H1 (cell line): ENCODE data around the gene GADD45GIP1. TPM values are rescaled to one million over a fixed set of nuclear protein-coding genes. Genes with fewer than 3 reads are reported as not detected.

ENCODE experiments used
- CTCF ChIA-PET: fragments of 300-600 bp; sonication (Branson Sonifier 250); formaldehyde crosslinking; loops from one replicate; lab custom pipeline; 2021; ENCODE audit not compliant: partially characterized antibody; lab: Charles Lee
- POLR2A ChIA-PET: fragments of 300-600 bp; sonication (Branson Sonifier 250); formaldehyde crosslinking; loops from one replicate; lab custom pipeline; 2021; ENCODE audit warnings: inconsistent platforms; ENCODE audit not compliant: partially characterized antibody; lab: Charles Lee
- DNase-seq, 2 experiments: peaks; one replicate each; pipeline versions ENCODE4 v3.0.0 to v3.0.0-alpha.2; 2010 to 2022; ENCODE audit warnings: low spot score in 2 of 2, low read depth in 1 of 2, mixed read lengths in 1 of 2
- FAIRE-seq: peaks from 2 replicates; lab custom pipeline; 2011; peaks lifted over from hg19 to GRCh38; lab: Jason Lieb, UNC
- H2AFZ ChIP-seq: 2 replicates; pipeline ENCODE4 v1.8.1; 2012; ENCODE audit warnings: low read length, inconsistent platforms
- H2AK5ac ChIP-seq: 2 replicates; pipeline ENCODE4 v1.6.1; 2013; ENCODE audit warnings: low read depth, low read length
- H2BK120ac ChIP-seq: replicated peaks from 2 replicates; pipeline ENCODE3; 2013; ENCODE audit warnings: low read depth, low read length, inconsistent platforms
- H2BK12ac ChIP-seq: 2 replicates; pipeline ENCODE4 v1.6.1; 2013; ENCODE audit warnings: low read depth, low read length
- H2BK15ac ChIP-seq: 2 replicates; pipeline ENCODE4 v1.6.1; 2013; ENCODE audit warnings: low read length
- H2BK20ac ChIP-seq: 2 replicates; pipeline ENCODE4 v1.6.1; 2013; ENCODE audit warnings: low read length
- H2BK5ac ChIP-seq: 2 replicates; pipeline ENCODE4 v1.6.1; 2013; ENCODE audit warnings: low read depth, low read length
- H3K14ac ChIP-seq: 2 replicates; pipeline ENCODE4 v1.6.1; 2013; ENCODE audit warnings: inconsistent platforms; ENCODE audit not compliant: insufficient read length
- H3K18ac ChIP-seq: 2 replicates; pipeline ENCODE4 v1.6.1; 2013; ENCODE audit warnings: low read length; ENCODE audit errors: extremely low read depth
- H3K23ac ChIP-seq: 2 replicates; pipeline ENCODE4 v1.6.1; 2013; ENCODE audit warnings: inconsistent platforms; ENCODE audit not compliant: insufficient read length
- H3K23me2 ChIP-seq: 2 replicates; pipeline ENCODE4 v1.6.1; 2013; ENCODE audit warnings: low read depth, low read length
- H3K27ac ChIP-seq: 2 replicates; pipeline ENCODE4 v1.6.1; 2011; ENCODE audit warnings: low read depth, low read length, inconsistent platforms
- H3K27me3 ChIP-seq, 4 experiments: replicated peaks in 1 of 4; 1 replicate in 1 of 4; 2 replicates in 3 of 4; pipeline versions ENCODE4 v1.6.1 to v1.8.1; 2011 to 2013; ENCODE audit warnings: low read length in 3 of 4, mild to moderate bottlenecking in 3 of 4, inconsistent platforms in 2 of 4, mixed read lengths in 2 of 4, moderate library complexity in 1 of 4; ENCODE audit not compliant: control insufficient read depth in 3 of 4, insufficient read depth in 3 of 4; ENCODE audit errors: extremely low read depth in 1 of 4
- H3K36me3 ChIP-seq, 4 experiments: 2 replicates each; pipeline versions ENCODE4 v1.6.1 to v1.8.1; 2011 to 2013; ENCODE audit warnings: mild to moderate bottlenecking in 4 of 4, low read length in 3 of 4, moderate library complexity in 2 of 4, control low read depth in 1 of 4, inconsistent platforms in 1 of 4; ENCODE audit not compliant: insufficient read depth in 4 of 4, control insufficient read depth in 2 of 4
- H3K4ac ChIP-seq: replicated peaks from 2 replicates; pipeline ENCODE3; 2013; ENCODE audit warnings: low read length, low read depth, mixed read lengths, inconsistent platforms; ENCODE audit not compliant: insufficient read length
- H3K4me1 ChIP-seq, 4 experiments: replicated peaks in 1 of 4; 1 replicate in 1 of 4; 2 replicates in 3 of 4; pipeline versions ENCODE4 v1.6.1 to v1.8.1; 2011 to 2013; ENCODE audit warnings: low read length in 3 of 4, inconsistent platforms in 2 of 4, mixed read lengths in 1 of 4; ENCODE audit not compliant: insufficient read depth in 4 of 4, control insufficient read depth in 3 of 4
- H3K4me2 ChIP-seq, 2 experiments: 2 replicates each; pipeline versions ENCODE4 v1.6.1 to v1.8.1; 2011 to 2013; ENCODE audit warnings: low read depth in 2 of 2, low read length in 2 of 2, control low read depth in 1 of 2, inconsistent platforms in 1 of 2, mild to moderate bottlenecking in 1 of 2; ENCODE audit not compliant: insufficient read depth in 1 of 2
- H3K4me3 ChIP-seq, 4 experiments: fragments of 200-600, 300-600 bp in 1 of 4; sonication (generic), shearing (Covaris generic), sonication (Bioruptor Twin) in 1 of 4; 2 replicates each; pipeline versions ENCODE4 v1.5.1 to v1.8.1; 2011 to 2016; ENCODE audit warnings: low read length in 4 of 4, low read depth in 3 of 4, control low read depth in 2 of 4, inconsistent platforms in 2 of 4, mild to moderate bottlenecking in 2 of 4, mixed read lengths in 1 of 4, moderate library complexity in 1 of 4; ENCODE audit not compliant: insufficient read depth in 2 of 4; ENCODE audit errors: extremely low read depth in 1 of 4
- H3K56ac ChIP-seq: replicated peaks from 2 replicates; pipeline ENCODE3; 2013; ENCODE audit warnings: low read depth, mild to moderate bottlenecking, mixed read lengths, low read length, inconsistent platforms; ENCODE audit not compliant: insufficient read length
- H3K79me1 ChIP-seq: 2 replicates; pipeline ENCODE4 v1.6.1; 2013; ENCODE audit warnings: low read depth, low read length, control low read depth
- H3K79me2 ChIP-seq, 2 experiments: 2 replicates each; pipeline versions ENCODE4 v1.6.1 to v1.8.1; 2012 to 2013; ENCODE audit warnings: low read length in 2 of 2, mild to moderate bottlenecking in 2 of 2, inconsistent platforms in 1 of 2; ENCODE audit not compliant: insufficient read depth in 2 of 2, control insufficient read depth in 1 of 2
- H3K9ac ChIP-seq, 4 experiments: replicated peaks in 1 of 4; 1 replicate in 1 of 4; 2 replicates in 3 of 4; pipeline versions ENCODE4 v1.6.1 to v1.8.1; 2011 to 2013; ENCODE audit warnings: low read depth in 3 of 4, low read length in 3 of 4, control low read depth in 2 of 4, mild to moderate bottlenecking in 2 of 4, moderate library complexity in 2 of 4, inconsistent platforms in 1 of 4; ENCODE audit errors: extremely low read depth in 1 of 4
- H3K9me3 ChIP-seq, 2 experiments: 2 replicates each; pipeline versions ENCODE4 v1.6.1 to v1.8.1; 2012 to 2013; ENCODE audit warnings: mild to moderate bottlenecking in 2 of 2, moderate library complexity in 2 of 2, control low read depth in 1 of 2, inconsistent platforms in 1 of 2, low read depth in 1 of 2, low read length in 1 of 2, mixed read lengths in 1 of 2; ENCODE audit not compliant: insufficient read depth in 2 of 2
- H4K20me1 ChIP-seq, 2 experiments: replicated peaks in 1 of 2; 2 replicates each; pipeline versions ENCODE3 to v1.8.1; 2011 to 2013; ENCODE audit warnings: inconsistent platforms in 2 of 2, low read length in 2 of 2, mild to moderate bottlenecking in 1 of 2; ENCODE audit not compliant: insufficient read depth in 2 of 2, control insufficient read depth in 1 of 2
- H4K5ac ChIP-seq: 2 replicates; pipeline ENCODE4 v1.6.1; 2013; ENCODE audit warnings: low read length, low read depth, mixed read lengths, inconsistent platforms; ENCODE audit not compliant: insufficient read length
- H4K8ac ChIP-seq: 2 replicates; pipeline ENCODE4 v1.8.0; 2013; ENCODE audit warnings: mild to moderate bottlenecking, moderate library complexity, low read length, inconsistent platforms; ENCODE audit not compliant: insufficient read depth; ENCODE audit errors: extremely low read depth
- H4K91ac ChIP-seq: replicated peaks from 2 replicates; pipeline ENCODE3; 2013; ENCODE audit warnings: low read length, mixed read lengths, inconsistent platforms; ENCODE audit not compliant: insufficient read length
- EZH2 ChIP-seq: fragments of 200-600 bp; sonication (generic); IDR thresholded peaks from 2 replicates; pipeline ENCODE4 v1.7.1; 2012; ENCODE audit warnings: low read depth, mild to moderate bottlenecking, moderate library complexity, low read length, inconsistent platforms; ENCODE audit not compliant: severe bottlenecking
- SAP30 ChIP-seq: fragments of 300-600 bp; sonication (generic); IDR thresholded peaks from 2 replicates; pipeline ENCODE4 v1.7.1; 2012; ENCODE audit warnings: low read length, moderate library complexity, mild to moderate bottlenecking, inconsistent platforms; ENCODE audit not compliant: insufficient read depth, insufficient replicate concordance
- WGBS, 2 experiments: shearing (Covaris generic) in 1 of 2; methylation state at CpG; one replicate each; pipeline versions ENCODE4 v1.1.6 to v1.1.7; 2013 to 2015; ENCODE audit warnings: low lambda C conversion rate in 2 of 2, mixed read lengths in 2 of 2, inconsistent platforms in 1 of 2, low coverage in 1 of 2, missing lambda C conversion rate in 1 of 2; ENCODE audit not compliant: insufficient replicate concordance in 2 of 2, insufficient coverage in 1 of 2, insufficient read length in 1 of 2; ENCODE audit errors: extremely low coverage in 1 of 2, missing lambda C conversion rate in 1 of 2; 5-methylcytosine and 5-hydroxymethylcytosine counted together
- polyA plus RNA-seq, 7 experiments: library from polyadenylated mRNA; depleted of rRNA in 3 of 7; stranded (reverse) in 5 of 7; unstranded in 2 of 7; fragments of >200 nt in 5 of 7; fragments of 200-250 nt in 2 of 7; gene quantifications; 1 replicate in 5 of 7; 2 replicates in 1 of 7; 4 replicates in 1 of 7; pipeline versions ENCODE4 v1.2.1 to v1.2.3, GENCODE V29; 2011 to 2013; ENCODE audit warnings: missing spikeins in 2 of 7, mixed read lengths in 2 of 7
- total RNA-seq: library from RNA; stranded (reverse); fragmentation: NEBNext Ultra II Directional; extraction: Animal tissue kit (Norgen Biotek cat#: 25700); gene quantifications from 2 replicates; pipeline ENCODE4 v1.2.1, GENCODE V29; 2021

Gene GADD45GIP1
- total and polyA plus RNA-seq, 2 of the 8 experiments (the other 6 are each of a cell fraction or from before 2014, with no cell fraction given), result 42.2 to 42.6 TPM

- H2BK120ac ChIP-seq, result no peak overlapping the region
- H2AFZ ChIP-seq, result no peak overlapping the region
- H3K4ac ChIP-seq, result no peak overlapping the region
- H2BK12ac ChIP-seq, result no peak overlapping the region
- H3K14ac ChIP-seq, result no peak overlapping the region
- no peak overlapping the region for H3K23ac ChIP-seq
- H4K91ac ChIP-seq, result no peak overlapping the region
- no peak overlapping the region for H3K56ac ChIP-seq
- ChIA-PET CTCF (interaction anchor here (3.4 kb wide), 1 partner anchor 17 kb away, joined by 13 read pairs; no protein-coding TSS in a partner anchor), POLR2A (interaction anchor here (1.7 to 7.1 kb wide), 3 partner anchors 6 to 26 kb away, joined by 6 to 67 read pairs (median 9); partner anchors contain the start of genes FARSA and GADD45GIP1)
- 86% methylated on average over 6 of the region's 6 CpGs; no CpG with 5 or more reads in 1 of the 2 experiments for WGBS, 2 experiments
- peaks cover 6% of the 10 kb centered on the region for H3K23me2 ChIP-seq
- H3K4me2 ChIP-seq, result no peak overlapping the region
- peaks cover 0 to 4% (median 2%) of the 10 kb centered on the region in 4 experiments; a peak in 3 of 7 replicates for H3K4me1 ChIP-seq
- H3K9me3 ChIP-seq, result no peaks in the 10 kb centered on the region; a peak in 1 of 4 replicates
- H3K9ac ChIP-seq, result no peak overlapping the region
- no peak overlapping the region for H4K5ac ChIP-seq
- H2BK15ac ChIP-seq, result no peak overlapping the region
- H4K8ac ChIP-seq, result no peak overlapping the region
- H3K27me3 ChIP-seq, result no peaks in the 10 kb centered on the region
- peaks cover 0 to 5% of the 10 kb centered on the region in 2 experiments for H4K20me1 ChIP-seq
- H3K79me2 ChIP-seq, result peaks cover 4 to 24% of the 10 kb centered on the region in 2 experiments; a peak in 3 of 4 replicates
- FAIRE-seq, result no peak
- no peaks in the 10 kb centered on the region; a peak in 2 of 8 replicates for H3K36me3 ChIP-seq
- H3K79me1 ChIP-seq, result peaks cover 4% of the 10 kb centered on the region; the same call in 1 of the 2 replicates
- DNase-seq, result no peak
- no peak overlapping the region for H3K18ac ChIP-seq
- H2AK5ac ChIP-seq, result no peak overlapping the region
- H3K4me3 ChIP-seq, result no peak overlapping the region
- TF ChIP-seq EZH2 (no peak), SAP30 (no peak)
- no peak overlapping the region for H2BK20ac ChIP-seq
- no peak overlapping the region for H2BK5ac ChIP-seq
- H3K27ac ChIP-seq, result no peak overlapping the region
Observed at GRCh38 chr19:12959481-12959880, 2.5 kb upstream of the GADD45GIP1 start.
